SK-N-SH treated with all-trans-retinoic acid at 6 μM for 48 hours (cell line): ENCODE data around the gene MRM3.
A peak's percentile ranks its signal among the peaks of the same experiment; 100 is the strongest.

Experiments
- ATAC-seq: fragments of 200-7000 bp; cut with Tn5 transposase; 3 replicates; pipeline ENCODE4 v1.9.1; 2020; ENCODE audit warnings: mild to moderate bottlenecking, moderate library complexity
- CSDC2 ChIP-seq: fragments of 250-450 bp; sonication (Bioruptor Pico); IDR thresholded peaks from 2 replicates; pipeline ENCODE4 v1.5.0; 2020; ENCODE audit warnings: mild to moderate bottlenecking, moderate library complexity
- ESRRG ChIP-seq: fragments of 250-450 bp; sonication (Bioruptor Pico); IDR thresholded peaks from 2 replicates; pipeline ENCODE4 v1.6.1; 2021; ENCODE audit warnings: mild to moderate bottlenecking
- GLIS3 ChIP-seq: fragments of 250-450 bp; sonication (Bioruptor Pico); IDR thresholded peaks from 2 replicates; pipeline ENCODE4 v1.5.0; 2020; ENCODE audit warnings: mild to moderate bottlenecking, moderate library complexity
- OSR1 ChIP-seq: fragments of 250-450 bp; sonication (Bioruptor Pico); IDR thresholded peaks from 2 replicates; pipeline ENCODE4 v1.8.0; 2022; ENCODE audit warnings: moderate library complexity, mild to moderate bottlenecking, inconsistent platforms
- PATZ1 ChIP-seq: fragments of 250-450 bp; sonication (Bioruptor Pico); IDR thresholded peaks from 2 replicates; pipeline ENCODE4 v1.8.0; 2020; ENCODE audit warnings: mild to moderate bottlenecking, moderate library complexity, borderline replicate concordance
- PPARA ChIP-seq: fragments of 250-450 bp; sonication (Bioruptor Pico); IDR thresholded peaks from 2 replicates; pipeline ENCODE4 v1.5.0; 2020; ENCODE audit warnings: mild to moderate bottlenecking, borderline replicate concordance
- RARB ChIP-seq: fragments of 250-450 bp; sonication (Bioruptor Pico); IDR thresholded peaks from 2 replicates; pipeline ENCODE4 v1.8.0; 2021; ENCODE audit warnings: mild to moderate bottlenecking, moderate library complexity
- SNAI2 ChIP-seq: fragments of 250-450 bp; sonication (Bioruptor Pico); IDR thresholded peaks from 2 replicates; pipeline ENCODE4 v1.5.0; 2020; ENCODE audit warnings: mild to moderate bottlenecking, moderate library complexity
- TCF4 ChIP-seq: fragments of 250-450 bp; sonication (Bioruptor Pico); IDR thresholded peaks from 2 replicates; pipeline ENCODE4 v1.8.0; 2021; ENCODE audit warnings: mild to moderate bottlenecking, moderate library complexity, borderline replicate concordance
- TOX ChIP-seq: fragments of 250-450 bp; sonication (Bioruptor Pico); IDR thresholded peaks from 2 replicates; pipeline ENCODE4 v1.8.0; 2021; ENCODE audit warnings: mild to moderate bottlenecking, moderate library complexity, borderline replicate concordance
- TSHZ2 ChIP-seq: fragments of 250-450 bp; sonication (Bioruptor Pico); IDR thresholded peaks from 2 replicates; pipeline ENCODE4 v1.5.0; 2020; ENCODE audit warnings: mild to moderate bottlenecking, moderate library complexity
- ZC3H10 ChIP-seq: fragments of 250-450 bp; sonication (Bioruptor Pico); IDR thresholded peaks from 2 replicates; pipeline ENCODE4 v1.5.1; 2021; ENCODE audit warnings: mild to moderate bottlenecking, moderate library complexity
- ZFP3 ChIP-seq: fragments of 250-450 bp; sonication (Bioruptor Pico); IDR thresholded peaks from 2 replicates; pipeline ENCODE4 v1.5.0; 2020; ENCODE audit warnings: mild to moderate bottlenecking, moderate library complexity
- ZFP30 ChIP-seq: fragments of 450-650 bp; formaldehyde crosslinking; IDR thresholded peaks from 2 replicates; pipeline ENCODE4 v1.5.0; 2022; ENCODE audit warnings: mild to moderate bottlenecking, moderate library complexity
- ZNF565 ChIP-seq: fragments of 450-650 bp; formaldehyde crosslinking; conservative IDR thresholded peaks from 2 replicates; pipeline ENCODE4 v1.5.0; 2020; ENCODE audit warnings: low read depth, mild to moderate bottlenecking, moderate library complexity
- ZNF70 ChIP-seq: fragments of 450-650 bp; formaldehyde crosslinking; IDR thresholded peaks from 2 replicates; pipeline ENCODE4 v1.5.0; 2020; ENCODE audit warnings: mild to moderate bottlenecking, moderate library complexity
- ZNF8 ChIP-seq: fragments of 450-650 bp; formaldehyde crosslinking; IDR thresholded peaks from 2 replicates; pipeline ENCODE4 v1.5.0; 2020; ENCODE audit warnings: mild to moderate bottlenecking, moderate library complexity

MRM3 gene

GRCh38 chr17:781805-782731 is at the start of gene MRM3, which contains the start of gene GLOD4:
Gene MRM3 (plus strand): TSS chr17:782353. CDS start chr17:782379, 26 bp downstream.
Gene GLOD4 (minus strand): TSS chr17:782280. CDS start chr17:782255, 25 bp downstream.
- peak; percentile 96 for ATAC-seq
- TF ChIP-seq OSR1 (CRISPR knock-in tag) (no peak), ZNF565 (CRISPR knock-in tag) (peak; percentile 60; the same call in 1 of the 2 replicates)

- ATAC-seq, result peak; percentile 75
- no peak for TF ChIP-seq TOX (CRISPR knock-in tag)
- TF ChIP-seq ZNF565 (CRISPR knock-in tag), result no peak
- no peak for TF ChIP-seq GLIS3
- no peak for TF ChIP-seq ZFP3
- TF ChIP-seq ZC3H10 (CRISPR knock-in tag), result no peak
- TF ChIP-seq CSDC2 (CRISPR knock-in tag), result no peak
- no peak for TF ChIP-seq RARB (CRISPR knock-in tag)
- TF ChIP-seq ZNF70 (CRISPR knock-in tag), result no peak
- TF ChIP-seq TCF4 (CRISPR knock-in tag), result no peak
- TF ChIP-seq SNAI2, result no peak
- TF ChIP-seq ESRRG (CRISPR knock-in tag), result no peak
These were observed 49.0 kb upstream of the MRM3 start for GRCh38 chr17:732902-733720.

- no peak for ATAC-seq
These were observed 48.4 kb upstream of the MRM3 start for GRCh38 chr17:733743-734142.

GRCh38 chr17:737561-738113 is 44.5 kb upstream of the MRM3 start:
- no peak for ATAC-seq

More at GRCh38 chr17:733743-734142, 48.4 kb upstream of the MRM3 start:
- TF ChIP-seq ZNF565 (CRISPR knock-in tag) (no peak), ZFP3 (no peak), ZNF8 (no peak), TSHZ2 (no peak), GLIS3 (no peak), PATZ1 (no peak), ZNF70 (CRISPR knock-in tag) (no peak), TOX (CRISPR knock-in tag) (no peak), PPARA (CRISPR knock-in tag) (no peak), ESRRG (CRISPR knock-in tag) (no peak)
- TF ChIP-seq, all 23 proteins: peak for 0

More at GRCh38 chr17:737561-738113, 44.5 kb upstream of the MRM3 start:
- TF ChIP-seq TSHZ2 (no peak), ESRRG (CRISPR knock-in tag) (no peak), ZFP3 (no peak), ZFP30 (CRISPR knock-in tag) (no peak), RARB (CRISPR knock-in tag) (no peak), TOX (CRISPR knock-in tag) (no peak), ZNF8 (no peak), PPARA (CRISPR knock-in tag) (no peak)
